HUES6 (cell line): ENCODE data around the gene LYSMD3.
"Not testable (repeated sequence)": the region's sequence is repeated elsewhere in the genome, so short reads cannot be mapped to it uniquely, and the experiment has no call there.

Experiments
- H3K27ac ChIP-seq: 2 replicates; pipeline ENCODE4 v1.7.0; 2013; ENCODE audit warnings: low read depth, mild to moderate bottlenecking, low read length, inconsistent platforms
- H3K27me3 ChIP-seq: 2 replicates; pipeline ENCODE4 v1.6.1; 2013; ENCODE audit warnings: low read length; ENCODE audit not compliant: control insufficient read depth, insufficient read depth
- H3K36me3 ChIP-seq: 2 replicates; pipeline ENCODE4 v1.6.1; 2013; ENCODE audit warnings: low read length; ENCODE audit not compliant: control insufficient read depth, insufficient read depth
- H3K4me1 ChIP-seq: 2 replicates; pipeline ENCODE4 v1.6.1; 2013; ENCODE audit warnings: low read length; ENCODE audit not compliant: control insufficient read depth, insufficient read depth
- H3K4me3 ChIP-seq: 2 replicates; pipeline ENCODE4 v1.5.1; 2013; ENCODE audit warnings: low read depth, low read length
- H3K9ac ChIP-seq: one replicate; pipeline ENCODE4 v1.6.1; 2013; ENCODE audit warnings: mild to moderate bottlenecking, low read length
- H3K9me3 ChIP-seq: 2 replicates; pipeline ENCODE4 v1.6.1; 2013; ENCODE audit warnings: low read depth, low read length; ENCODE audit not compliant: control insufficient read depth, insufficient read depth

LYSMD3 gene

GRCh38 chr5:90529194-90529938, at the start of gene LYSMD3:
LYSMD3 (minus strand) TSS chr5:90529584; CDS start chr5:90525289, 4,295 bp downstream.
- Histone ChIP-seq H3K9me3 (no peaks in the 10 kb centered on the region), H3K4me3 (peak within 1 kb of the TSS; percentile 84), H3K4me1 (peaks cover 13% of the 10 kb centered on the region; the same call in 1 of the 2 replicates)

GRCh38 chr5:90576566-90576965, 47.2 kb upstream of the LYSMD3 start:
- H3K4me1 ChIP-seq, H3K9me3 ChIP-seq, H3K27me3 ChIP-seq, H3K27ac ChIP-seq, H3K9ac ChIP-seq, H3K4me3 ChIP-seq, H3K36me3 ChIP-seq: not testable (repeated sequence)

More at GRCh38 chr5:90529194-90529938, at the start of gene LYSMD3:
- no peaks in the 10 kb centered on the region for H3K27me3 ChIP-seq
- H3K27ac ChIP-seq: peak within 1 kb of the TSS; percentile 49
- H3K36me3 ChIP-seq: peaks cover 8% of the 10 kb centered on the region; the same call in 1 of the 2 replicates
- peak within 1 kb of the TSS; percentile 83 for H3K9ac ChIP-seq

- Histone ChIP-seq H3K9ac (no peak overlapping the region), H3K4me3 (no peak overlapping the region), H3K4me1 (peaks cover 14% of the 10 kb centered on the region), H3K27me3 (no peaks in the 10 kb centered on the region), H3K36me3 (no peaks in the 10 kb centered on the region; the same call in 1 of the 2 replicates), H3K27ac (no peak overlapping the region), H3K9me3 (peaks cover 2% of the 10 kb centered on the region; the same call in 1 of the 2 replicates)
Observed at GRCh38 chr5:90575712-90576111, 46.3 kb upstream of the LYSMD3 start.

- H3K4me3 ChIP-seq: no peak overlapping the region
- no peak overlapping the region for H3K9ac ChIP-seq
- 0 out of 2 replicates have a peak overlapping the region, but pooled peaks have one; percentile 8 for H3K27ac ChIP-seq
- no peaks in the 10 kb centered on the region; the same call in 1 of the 2 replicates for H3K36me3 ChIP-seq
- H3K27me3 ChIP-seq: no peaks in the 10 kb centered on the region
- peaks cover 3% of the 10 kb centered on the region; the same call in 1 of the 2 replicates for H3K9me3 ChIP-seq
- H3K4me1 ChIP-seq: peaks cover 15% of the 10 kb centered on the region
Observed at GRCh38 chr5:90571147-90571773, 41.9 kb upstream of the LYSMD3 start.

- Histone ChIP-seq H3K4me3 (no peak overlapping the region), H3K27ac (no peak overlapping the region), H3K36me3 (no peaks in the 10 kb centered on the region; the same call in 1 of the 2 replicates), H3K9ac (no peak overlapping the region), H3K9me3 (peaks cover 3% of the 10 kb centered on the region; the same call in 1 of the 2 replicates), H3K27me3 (no peaks in the 10 kb centered on the region), H3K4me1 (peaks cover 15% of the 10 kb centered on the region)
Observed at GRCh38 chr5:90570034-90570433, 40.6 kb upstream of the LYSMD3 start.

- H3K9ac ChIP-seq: no peak overlapping the region
- H3K4me1 ChIP-seq: peaks cover 15% of the 10 kb centered on the region
- H3K36me3 ChIP-seq: no peaks in the 10 kb centered on the region; the same call in 1 of the 2 replicates
- no peak overlapping the region for H3K4me3 ChIP-seq
- no peaks in the 10 kb centered on the region for H3K27me3 ChIP-seq
- peaks cover 3% of the 10 kb centered on the region; the same call in 1 of the 2 replicates for H3K9me3 ChIP-seq
- no peak overlapping the region for H3K27ac ChIP-seq
Observed at GRCh38 chr5:90569084-90569483, 39.7 kb upstream of the LYSMD3 start.

GRCh38 chr5:90565491-90565890, 36.1 kb upstream of the LYSMD3 start:
- no peaks in the 10 kb centered on the region; the same call in 1 of the 2 replicates for H3K36me3 ChIP-seq
- peaks cover 28% of the 10 kb centered on the region for H3K4me1 ChIP-seq
- no peak overlapping the region for H3K9ac ChIP-seq
- H3K27ac ChIP-seq: no peak overlapping the region
- no peak overlapping the region for H3K4me3 ChIP-seq
- H3K9me3 ChIP-seq: peaks cover 3% of the 10 kb centered on the region; the same call in 1 of the 2 replicates
- H3K27me3 ChIP-seq: no peaks in the 10 kb centered on the region

GRCh38 chr5:90563108-90563507, 33.7 kb upstream of the LYSMD3 start:
- Histone ChIP-seq H3K27ac (no peak overlapping the region), H3K36me3 (no peaks in the 10 kb centered on the region; the same call in 1 of the 2 replicates), H3K9me3 (no peaks in the 10 kb centered on the region; the same call in 1 of the 2 replicates), H3K9ac (no peak overlapping the region), H3K4me1 (peaks cover 28% of the 10 kb centered on the region), H3K4me3 (no peak overlapping the region), H3K27me3 (no peaks in the 10 kb centered on the region; the same call in 1 of the 2 replicates)

- Histone ChIP-seq H3K4me3 (peak overlapping the region; percentile 12; the same call in 1 of the 2 replicates), H3K9ac (no peak overlapping the region), H3K9me3 (no peaks in the 10 kb centered on the region; the same call in 1 of the 2 replicates), H3K27me3 (peaks cover 7% of the 10 kb centered on the region; the same call in 1 of the 2 replicates), H3K4me1 (peaks cover 35% of the 10 kb centered on the region), H3K27ac (no peak overlapping the region), H3K36me3 (no peaks in the 10 kb centered on the region; the same call in 1 of the 2 replicates)
Observed at GRCh38 chr5:90562341-90562740, 33.0 kb upstream of the LYSMD3 start.

GRCh38 chr5:90561766-90562165, 32.4 kb upstream of the LYSMD3 start:
- no peaks in the 10 kb centered on the region for H3K36me3 ChIP-seq
- H3K9me3 ChIP-seq: no peaks in the 10 kb centered on the region; the same call in 1 of the 2 replicates
- H3K9ac ChIP-seq: no peak overlapping the region
- no peak overlapping the region for H3K4me3 ChIP-seq
- peaks cover 41% of the 10 kb centered on the region for H3K4me1 ChIP-seq
- H3K27me3 ChIP-seq: peaks cover 13% of the 10 kb centered on the region; the same call in 1 of the 2 replicates
- no peak overlapping the region for H3K27ac ChIP-seq

GRCh38 chr5:90560771-90561170, 31.4 kb upstream of the LYSMD3 start:
- Histone ChIP-seq H3K4me3 (no peak overlapping the region), H3K9ac (no peak overlapping the region), H3K9me3 (no peaks in the 10 kb centered on the region), H3K36me3 (no peaks in the 10 kb centered on the region), H3K27ac (no peak overlapping the region), H3K27me3 (peaks cover 19% of the 10 kb centered on the region; the same call in 1 of the 2 replicates), H3K4me1 (peaks cover 51% of the 10 kb centered on the region)
